Measurements from ENCODE around the gene FOSB. TPM values are rescaled to one million over a fixed set of nuclear protein-coding genes. Genes with fewer than 3 reads are reported as not detected.

FOSB gene
- total RNA-seq, 4 donors from 2014 or later = 0.85 to 56.1 (median 9.6) TPM

- no peak for DNase-seq
- Histone ChIP-seq H3K4me1 (peaks cover 5 to 50% (median 14%) of the 10 kb centered on the region in 4 donors), H3K27ac (no peak overlapping the region), H3K36me3 (no peaks in the 10 kb centered on the region), H3K4me3 (no peak overlapping the region), H3K9me3 (peaks cover 0 to 1% (median 0%) of the 10 kb centered on the region in 4 donors), H3K27me3 (no peaks in the 10 kb centered on the region)
- no peak for TF ChIP-seq CTCF (IDR thresholded peaks at IDR 0.05)
- no peak for TF ChIP-seq POLR2A (IDR thresholded peaks at IDR 0.05)
Observed at GRCh38 chr19:45494261-45494916, 26.6 kb downstream of the FOSB start.

- H3K27me3 ChIP-seq = no peaks in the 10 kb centered on the region
- H3K27ac ChIP-seq = no peak overlapping the region
- peaks cover 0 to 3% (median 0%) of the 10 kb centered on the region in 4 donors for H3K9me3 ChIP-seq
- peaks cover 5 to 57% (median 16%) of the 10 kb centered on the region in 4 donors for H3K4me1 ChIP-seq
- no peak for TF ChIP-seq CTCF (IDR thresholded peaks at IDR 0.05)
- TF ChIP-seq POLR2A (IDR thresholded peaks at IDR 0.05) = no peak
- DNase-seq = no peak
- no peak overlapping the region for H3K4me3 ChIP-seq
- no peaks in the 10 kb centered on the region for H3K36me3 ChIP-seq
Observed at GRCh38 chr19:45495178-45495577, 27.4 kb downstream of the FOSB start.

GRCh38 chr19:45496349-45496953, 28.7 kb downstream of the FOSB start:
- Histone ChIP-seq H3K27me3 (no peaks in the 10 kb centered on the region), H3K36me3 (no peaks in the 10 kb centered on the region), H3K27ac (peak overlapping the region in 3 of 4 donors; percentile 17 to 57 (median 35)), H3K4me3 (peak overlapping the region; percentile 42 to 78 (median 76)), H3K4me1 (peaks cover 5 to 57% (median 16%) of the 10 kb centered on the region in 4 donors), H3K9me3 (peaks cover 0 to 3% (median 0%) of the 10 kb centered on the region in 4 donors)
- peak in 1 of 3 donors; percentile 61 for DNase-seq
- TF ChIP-seq CTCF (IDR thresholded peaks at IDR 0.05) = no peak
- no peak for TF ChIP-seq POLR2A (IDR thresholded peaks at IDR 0.05)

- TF ChIP-seq POLR2A (IDR thresholded peaks at IDR 0.05) (no peak), CTCF (IDR thresholded peaks at IDR 0.05) (no peak)
- Histone ChIP-seq H3K9me3 (peaks cover 0 to 3% (median 0%) of the 10 kb centered on the region in 4 donors), H3K4me1 (peaks cover 3 to 49% (median 14%) of the 10 kb centered on the region in 4 donors), H3K36me3 (no peaks in the 10 kb centered on the region), H3K27ac (no peak overlapping the region), H3K27me3 (no peaks in the 10 kb centered on the region), H3K4me3 (no peak overlapping the region)
- no peak for DNase-seq
Observed at GRCh38 chr19:45497791-45498190, 30.0 kb downstream of the FOSB start.

GRCh38 chr19:45498411-45499195, 30.8 kb downstream of the FOSB start, which contains the start of gene PPM1N:
PPM1N (plus strand) TSS chr19:45498443; CDS start chr19:45498473, 30 bp downstream.
- H3K4me3 ChIP-seq = peak within 1 kb of the TSS; percentile 4 to 78 (median 76)
- peak; percentile 59 to 70 (median 63) for DNase-seq
- H3K9me3 ChIP-seq = peaks cover 0 to 3% (median 0%) of the 10 kb centered on the region in 4 donors
- H3K4me1 ChIP-seq = peaks cover 0 to 41% (median 14%) of the 10 kb centered on the region in 4 donors
- TF ChIP-seq CTCF (IDR thresholded peaks at IDR 0.05) = peak in 4 of 6 experiments; percentile 12 to 22 (median 20)
- TF ChIP-seq POLR2A (IDR thresholded peaks at IDR 0.05) = no peak
- H3K27me3 ChIP-seq = no peaks in the 10 kb centered on the region
- H3K27ac ChIP-seq = peak within 1 kb of the TSS in 2 of 4 donors; percentile 17 to 65
- H3K36me3 ChIP-seq = no peaks in the 10 kb centered on the region

Measured in Peyer's patch (tissue), 4 donors.